WERI-Rb-1 (cell line): ENCODE results near the gene DOK7.

ENCODE experiments used
- DNase-seq: peaks from one replicate; pipeline ENCODE4 v3.0.0-alpha.2; 2020
- H3K27ac ChIP-seq: fragments of 250-450 bp; sonication (Bioruptor Pico); 2 replicates; pipeline ENCODE4 v1.5.1; 2020; ENCODE audit warnings: mild to moderate bottlenecking, moderate library complexity
- H3K27me3 ChIP-seq: fragments of 250-450 bp; sonication (Bioruptor Pico); 2 replicates; pipeline ENCODE4 v1.5.1; 2021; ENCODE audit warnings: mild to moderate bottlenecking, low read depth, moderate library complexity; ENCODE audit not compliant: insufficient read depth, severe bottlenecking
- H3K36me3 ChIP-seq: fragments of 250-450 bp; sonication (Bioruptor Pico); 2 replicates; pipeline ENCODE4 v1.5.1; 2020; ENCODE audit warnings: mild to moderate bottlenecking, moderate library complexity
- H3K4me3 ChIP-seq: 2 replicates; pipeline ENCODE4 v1.5.1; 2011; ENCODE audit warnings: low read depth, mild to moderate bottlenecking, control low read depth, low read length
- H3K9me3 ChIP-seq: fragments of 250-450 bp; sonication (Bioruptor Pico); 2 replicates; pipeline ENCODE4 v1.5.1; 2021; ENCODE audit warnings: mild to moderate bottlenecking, moderate library complexity; ENCODE audit not compliant: severe bottlenecking
- CTCF ChIP-seq: IDR thresholded peaks from 2 replicates; pipeline ENCODE4 v1.5.1; 2011; ENCODE audit warnings: low read depth, mild to moderate bottlenecking, control low read depth, inconsistent platforms, low read length

DOK7 gene

GRCh38 chr4:3424522-3425095, 38.5 kb upstream of the DOK7 start:
- Histone ChIP-seq H3K4me3 (no peak overlapping the region), H3K36me3 (peaks cover 30% of the 10 kb centered on the region)
- DNase-seq: no peak

GRCh38 chr4:3426465-3427133, 36.5 kb upstream of the DOK7 start:
- no peak for DNase-seq
- Histone ChIP-seq H3K27me3 (no peaks in the 10 kb centered on the region), H3K4me3 (no peak overlapping the region), H3K9me3 (no peaks in the 10 kb centered on the region), H3K27ac (no peak overlapping the region), H3K36me3 (peaks cover 39% of the 10 kb centered on the region)
- TF ChIP-seq CTCF: no peak

More at GRCh38 chr4:3424522-3425095, 38.5 kb upstream of the DOK7 start:
- Histone ChIP-seq H3K9me3 (no peaks in the 10 kb centered on the region), H3K27ac (no peak overlapping the region), H3K27me3 (no peaks in the 10 kb centered on the region)
- no peak for TF ChIP-seq CTCF

GRCh38 chr4:3427134-3427476, 36.0 kb upstream of the DOK7 start:
- Histone ChIP-seq H3K36me3 (peaks cover 42% of the 10 kb centered on the region), H3K4me3 (no peak overlapping the region), H3K27ac (no peak overlapping the region), H3K27me3 (no peaks in the 10 kb centered on the region), H3K9me3 (no peaks in the 10 kb centered on the region)
- no peak for TF ChIP-seq CTCF
- DNase-seq: no peak

GRCh38 chr4:3427706-3428446, 35.2 kb upstream of the DOK7 start:
- Histone ChIP-seq H3K4me3 (no peak overlapping the region), H3K27ac (no peak overlapping the region), H3K9me3 (no peaks in the 10 kb centered on the region), H3K27me3 (no peaks in the 10 kb centered on the region), H3K36me3 (peaks cover 42% of the 10 kb centered on the region)
- TF ChIP-seq CTCF: no peak
- DNase-seq: no peak

GRCh38 chr4:3429651-3430050, 33.5 kb upstream of the DOK7 start:
- no peak for TF ChIP-seq CTCF
- no peak overlapping the region for H3K4me3 ChIP-seq
- H3K27ac ChIP-seq: no peak overlapping the region
- no peaks in the 10 kb centered on the region for H3K9me3 ChIP-seq
- no peak for DNase-seq
- H3K27me3 ChIP-seq: no peaks in the 10 kb centered on the region
- peaks cover 27% of the 10 kb centered on the region for H3K36me3 ChIP-seq
